ENCODE data around the gene FAM149B1.

DNA sequence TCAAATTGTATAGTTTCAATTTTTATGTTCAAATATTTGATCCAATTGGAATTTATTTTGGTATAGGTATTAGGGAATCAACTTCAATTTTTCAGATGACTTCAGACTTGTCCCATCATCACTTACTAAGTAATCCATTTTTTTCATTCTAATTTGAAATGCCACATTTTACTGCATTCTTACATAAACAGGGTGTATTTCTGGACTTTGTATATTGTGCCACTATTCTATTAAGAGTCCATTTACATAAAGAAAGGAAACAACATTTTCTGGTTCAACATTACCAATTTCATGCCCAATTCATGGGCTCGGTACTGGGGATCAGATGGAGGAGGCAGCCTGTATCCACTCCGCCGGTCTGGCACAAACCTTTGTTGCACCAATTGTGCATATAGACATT, 15.9 kb upstream of the FAM149B1 start:
- no peak for TF ChIP-seq EZH2 (IDR thresholded peaks at IDR 0.05)
- no peak for TF ChIP-seq POLR2A (IDR thresholded peaks at IDR 0.05; ENCODE audit: borderline replicate concordance, extremely low read depth, insufficient read depth, insufficient read length)
- no peak for TF ChIP-seq JUND (IDR thresholded peaks at IDR 0.05)
- TF ChIP-seq CTCF (IDR thresholded peaks at IDR 0.05 in 2 of 3, conservative IDR thresholded peaks at IDR 0.05 in 1 of 3; ENCODE audit: borderline replicate concordance in 1 of 3, insufficient read depth in 1 of 3, low read depth in 2 of 3, low read length in 2 of 3): no peak
- no peak for TF ChIP-seq EGR1 (IDR thresholded peaks at IDR 0.05; ENCODE audit: low read depth)
- TF ChIP-seq FOSL1 (IDR thresholded peaks at IDR 0.05; ENCODE audit: low read depth): no peak
- TF ChIP-seq TCF7L2 (IDR thresholded peaks at IDR 0.05; ENCODE audit: borderline replicate concordance, extremely low read depth, insufficient read depth, insufficient read length): no peak
- TF ChIP-seq ELF1 (IDR thresholded peaks at IDR 0.05; ENCODE audit: borderline replicate concordance, low read depth): no peak

All from HCT116 (cell line).